ENCODE measurements around the gene VEGFC. TPM values are rescaled to one million over a fixed set of nuclear protein-coding genes. Genes with fewer than 3 reads are reported as not detected.

Gene VEGFC
- total and polyA plus RNA-seq, 2 experiments from 2014 or later = 3.5 to 4.9 TPM

DNA sequence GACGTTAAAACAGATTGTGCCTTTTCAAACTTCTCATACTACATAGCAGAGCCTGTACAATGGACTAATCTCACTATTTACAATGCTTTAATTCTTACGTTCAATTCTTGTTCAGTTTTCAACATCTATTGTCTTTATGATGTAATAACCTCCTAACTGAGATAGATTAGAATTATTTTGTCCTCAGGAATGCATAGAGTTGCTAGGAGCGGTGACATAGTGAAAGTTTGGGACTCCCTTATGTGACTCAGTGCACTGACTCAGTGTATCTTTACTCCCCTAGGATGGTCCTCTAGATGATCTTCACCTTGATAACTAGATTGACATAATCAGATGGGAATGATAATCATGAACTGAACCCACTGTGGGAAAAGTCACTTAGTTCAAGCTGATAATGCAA is 151.5 kb downstream of the VEGFC start:
- TF ChIP-seq CTCF (IDR thresholded peaks at IDR 0.05; ENCODE audit: low read depth, low read length) = no peak
- no peaks in the 10 kb centered on the region for H3K4me1 ChIP-seq (ENCODE audit: low read depth)
- H3K27me3 ChIP-seq = no peaks in the 10 kb centered on the region
- H3K4me3 ChIP-seq = no peak overlapping the region
- no peak overlapping the region for H3K27ac ChIP-seq
- DNase-seq (ENCODE audit: low read depth in 1 of 2, low spot score in 1 of 2) = no peak
- H3K9me3 ChIP-seq (ENCODE audit: low read depth) = no peaks in the 10 kb centered on the region
- H3K36me3 ChIP-seq = no peaks in the 10 kb centered on the region

DNA sequence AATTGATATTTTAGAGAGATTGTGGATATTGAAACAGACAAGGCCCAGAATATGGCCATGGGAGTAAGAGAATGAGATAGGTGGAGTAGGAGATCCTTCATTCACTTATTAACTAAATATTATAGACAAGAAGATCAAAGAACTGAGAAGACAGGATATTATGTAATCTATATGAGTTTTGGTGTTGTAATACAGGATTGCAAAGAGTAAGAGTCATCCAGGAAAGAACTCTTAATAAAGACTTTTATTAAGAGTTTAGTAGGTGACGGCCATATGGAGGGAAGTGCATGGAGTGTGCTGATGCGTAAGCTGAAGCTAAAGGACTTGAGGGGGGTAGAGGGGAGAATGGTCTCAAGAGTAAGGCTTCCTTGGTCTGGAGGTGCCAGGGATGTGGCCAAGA is 153.7 kb downstream of the VEGFC start:
- Histone ChIP-seq H3K4me3 (no peak overlapping the region), H3K27me3 (no peaks in the 10 kb centered on the region), H3K36me3 (no peaks in the 10 kb centered on the region), H3K4me1 (ENCODE audit: low read depth) (no peaks in the 10 kb centered on the region), H3K27ac (no peak overlapping the region), H3K9me3 (ENCODE audit: low read depth) (no peaks in the 10 kb centered on the region)
- DNase-seq (ENCODE audit: low read depth in 1 of 2, low spot score in 1 of 2) = peak in 1 of 2 donors; percentile 28
- TF ChIP-seq CTCF (IDR thresholded peaks at IDR 0.05; ENCODE audit: low read depth, low read length) = no peak

DNA sequence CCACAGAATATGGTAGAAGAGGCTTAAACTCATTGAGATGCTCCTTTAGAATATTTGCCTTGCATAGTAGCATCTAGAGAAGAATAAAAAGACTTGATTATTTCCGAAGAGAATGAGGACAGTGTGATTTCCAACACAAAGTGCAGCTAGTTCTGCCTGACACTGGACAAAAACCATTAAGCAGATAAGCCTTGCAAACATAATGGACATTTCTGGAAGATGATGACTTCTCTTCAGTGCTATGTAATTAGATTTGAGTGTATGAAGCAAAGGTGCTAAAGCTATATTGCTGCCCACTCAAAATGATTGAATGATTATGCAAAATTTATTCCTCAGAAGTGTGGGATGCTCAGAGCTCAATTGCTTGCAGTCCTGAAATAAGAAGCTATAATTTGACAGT is 156.4 kb downstream of the VEGFC start:
- H3K27me3 ChIP-seq = no peaks in the 10 kb centered on the region
- DNase-seq (ENCODE audit: low read depth in 1 of 2, low spot score in 1 of 2) = no peak
- H3K36me3 ChIP-seq = no peaks in the 10 kb centered on the region
- H3K27ac ChIP-seq = no peak overlapping the region
- H3K9me3 ChIP-seq (ENCODE audit: low read depth) = no peaks in the 10 kb centered on the region
- TF ChIP-seq CTCF (IDR thresholded peaks at IDR 0.05; ENCODE audit: low read depth, low read length) = no peak
- H3K4me3 ChIP-seq = no peak overlapping the region
- no peaks in the 10 kb centered on the region for H3K4me1 ChIP-seq (ENCODE audit: low read depth)

GRCh38 chr4:176635372-176636261 is 157.1 kb downstream of the VEGFC start:
- no peaks in the 10 kb centered on the region for H3K9me3 ChIP-seq (ENCODE audit: low read depth)
- no peak overlapping the region for H3K4me3 ChIP-seq
- peak in 1 of 2 donors; percentile 85 for DNase-seq (ENCODE audit: low read depth in 1 of 2, low spot score in 1 of 2)
- TF ChIP-seq CTCF (IDR thresholded peaks at IDR 0.05; ENCODE audit: low read depth, low read length) = no peak
- no peak overlapping the region for H3K27ac ChIP-seq
- no peaks in the 10 kb centered on the region for H3K27me3 ChIP-seq
- H3K4me1 ChIP-seq (ENCODE audit: low read depth) = no peaks in the 10 kb centered on the region
- H3K36me3 ChIP-seq = no peaks in the 10 kb centered on the region

All from cardiac muscle cell (in vitro differentiated cells and primary cell).